Measurements from ENCODE around the gene RASGRF2.

GRCh38 chr5:81219389-81219788 lies 259.2 kb downstream of the RASGRF2 start:
- TF ChIP-seq CTCF (IDR thresholded peaks at IDR 0.05) (no peak), POLR2A (IDR thresholded peaks at IDR 0.05) (no peak), EP300 (IDR thresholded peaks at IDR 0.05) (no peak)
